Measurements from ENCODE around the gene APOBEC3B. TPM values are rescaled to one million over a fixed set of nuclear protein-coding genes. Genes with fewer than 3 reads are reported as not detected.
"Not testable (repeated sequence)": the region's sequence is repeated elsewhere in the genome, so short reads cannot be mapped to it uniquely, and the experiment has no call there.

The APOBEC3B gene
- total RNA-seq, 1 experiment from 2014 or later: 3.2 TPM

GRCh38 chr22:39028281-39028680 lies 46.1 kb downstream of the APOBEC3B start:
- DNase-seq (ENCODE audit: low spot score): no peak

DNA sequence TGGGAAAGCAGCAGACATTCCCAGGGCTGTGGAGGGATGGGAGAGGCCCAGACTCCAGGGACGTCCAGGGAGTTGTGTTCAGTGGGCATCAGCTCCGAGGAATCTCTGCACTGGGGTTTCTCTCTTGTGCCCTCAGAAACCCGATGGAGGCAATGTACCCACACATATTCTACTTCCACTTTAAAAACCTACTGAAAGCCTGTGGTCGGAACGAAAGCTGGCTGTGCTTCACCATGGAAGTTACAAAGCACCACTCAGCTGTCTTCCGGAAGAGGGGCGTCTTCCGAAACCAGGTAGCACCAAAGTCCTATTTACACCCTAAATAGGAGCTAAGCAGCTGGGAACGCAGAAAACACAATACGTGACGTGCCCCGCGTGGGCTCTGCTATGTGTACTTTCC lies 47.1 kb downstream of the APOBEC3B start:
- no peak for DNase-seq (ENCODE audit: low spot score)

DNA sequence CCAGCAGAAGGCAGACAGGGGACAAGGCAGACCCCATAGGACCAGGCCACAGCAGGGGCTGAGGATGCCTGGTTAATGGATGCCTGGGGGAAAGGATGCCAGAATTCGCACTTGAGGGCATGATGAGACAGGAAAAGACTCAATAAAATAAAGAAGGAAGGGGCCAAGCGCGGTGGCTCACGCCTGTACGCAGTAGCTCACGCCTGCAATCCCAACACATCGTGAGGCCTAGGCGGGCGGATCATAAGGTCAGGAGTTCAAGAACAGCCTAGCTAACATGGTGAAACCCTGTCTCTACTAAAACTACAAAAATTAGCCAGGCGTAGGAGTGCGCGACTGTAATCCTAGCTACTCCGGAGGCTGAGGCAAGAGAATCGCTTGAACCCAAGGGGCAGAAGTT lies 48.6 kb downstream of the APOBEC3B start:
- DNase-seq (ENCODE audit: low spot score): no peak

DNA sequence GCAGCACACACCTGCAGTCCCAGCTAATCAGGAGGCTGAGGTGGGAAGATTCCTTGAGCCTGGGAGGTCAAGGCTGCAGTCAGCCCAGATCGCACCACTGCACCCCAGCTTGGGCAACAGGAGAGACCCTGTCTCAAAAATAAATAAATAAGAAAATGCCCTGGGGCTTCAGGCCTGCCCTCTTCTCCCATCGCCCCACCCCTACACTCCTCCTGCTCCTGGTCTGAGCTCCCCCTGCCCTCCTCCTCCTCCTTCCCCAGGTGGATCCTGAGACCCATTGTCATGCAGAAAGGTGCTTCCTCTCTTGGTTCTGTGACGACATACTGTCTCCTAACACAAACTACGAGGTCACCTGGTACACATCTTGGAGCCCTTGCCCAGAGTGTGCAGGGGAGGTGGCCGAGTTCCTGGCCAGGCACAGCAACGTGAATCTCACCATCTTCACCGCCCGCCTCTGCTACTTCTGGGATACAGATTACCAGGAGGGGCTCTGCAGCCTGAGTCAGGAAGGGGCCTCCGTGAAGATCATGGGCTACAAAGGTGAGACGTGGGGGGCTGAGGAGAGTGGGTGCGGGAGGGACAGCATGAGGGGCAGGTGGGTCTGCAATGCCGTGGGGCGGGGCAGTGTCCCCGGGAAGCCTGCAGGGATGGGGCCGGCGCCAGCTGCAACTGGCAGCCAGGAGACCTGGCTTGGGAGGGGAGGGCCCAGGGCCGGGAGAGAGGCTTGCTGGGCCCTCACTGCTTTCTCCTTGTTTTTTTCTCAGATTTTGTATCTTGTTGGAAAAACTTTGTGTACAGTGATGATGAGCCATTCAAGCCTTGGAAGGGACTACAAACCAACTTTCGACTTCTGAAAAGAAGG lies 49.5 kb downstream of the APOBEC3B start:
- DNase-seq (ENCODE audit: low spot score): not testable (repeated sequence)

DNA sequence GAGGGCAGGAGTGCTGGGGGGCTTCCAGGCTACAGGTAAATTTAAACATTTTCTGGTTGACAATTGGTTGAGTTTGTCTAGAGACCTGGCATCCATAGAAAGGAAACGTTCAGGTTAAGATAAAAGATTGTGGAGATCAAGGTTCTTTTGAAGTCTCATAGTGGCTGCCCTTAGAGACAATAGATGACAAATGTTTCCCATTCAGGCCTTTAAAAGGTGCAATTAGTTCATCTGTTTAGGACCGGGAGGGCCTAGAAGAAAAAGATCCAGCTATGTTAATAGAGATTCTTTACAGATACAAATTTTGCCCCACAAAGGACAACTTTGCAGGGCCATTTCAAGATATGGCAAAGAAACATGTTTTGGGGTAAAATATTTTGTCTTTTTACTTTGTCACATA lies 54.9 kb downstream of the APOBEC3B start:
- not testable (repeated sequence) for DNase-seq (ENCODE audit: low spot score)

DNA sequence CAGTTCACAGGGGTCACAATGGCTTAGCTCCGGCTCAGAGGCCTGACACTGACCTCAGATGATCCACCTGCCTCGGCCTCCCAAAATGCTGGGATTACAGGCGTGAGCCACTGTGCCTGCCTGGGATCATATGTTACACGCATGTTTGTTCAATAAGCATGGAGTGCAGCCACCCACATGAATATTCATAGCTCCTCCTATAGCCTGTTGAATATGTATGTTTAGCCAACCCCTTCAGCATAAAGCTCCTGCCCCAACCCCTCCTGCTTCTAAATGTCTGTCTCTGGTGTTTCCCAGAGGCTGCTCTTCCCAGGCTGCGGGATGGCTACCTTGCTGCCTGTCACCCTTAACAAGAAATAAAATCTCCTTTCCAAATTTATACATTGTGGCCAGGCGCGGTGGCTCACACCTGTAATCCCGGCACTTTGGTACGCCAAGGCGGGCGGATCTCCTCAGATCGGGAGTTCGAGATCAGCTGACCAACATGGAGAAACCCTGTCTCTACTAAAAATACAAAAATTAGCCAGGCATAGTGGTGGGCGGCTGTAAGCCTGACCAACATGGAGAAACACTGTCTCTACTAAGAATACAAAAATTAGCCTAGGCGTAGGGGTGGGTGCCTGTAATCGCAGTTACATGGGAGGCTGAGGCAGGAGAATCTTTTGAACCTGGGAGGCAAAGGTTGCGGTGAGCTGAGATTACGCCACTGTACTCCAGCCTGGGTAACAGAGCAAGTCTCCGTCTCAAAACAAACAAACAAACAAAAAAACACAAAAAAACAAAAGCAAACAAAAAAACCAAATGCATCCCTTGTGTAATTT lies 57.4 kb downstream of the APOBEC3B start:
- DNase-seq (ENCODE audit: low spot score): no peak

- not testable (repeated sequence) for DNase-seq (ENCODE audit: low spot score)
Measured at GRCh38 chr22:39040155-39040537, 58.0 kb downstream of the APOBEC3B start.

GRCh38 chr22:39040538-39041296 lies 58.6 kb downstream of the APOBEC3B start, which contains the start of gene APOBEC3F:
APOBEC3F (plus strand) TSS chr22:39040864; CDS start chr22:39040961, 97 bp downstream.
- not testable (repeated sequence) for DNase-seq (ENCODE audit: low spot score)

GRCh38 chr22:39041908-39042307 lies 59.8 kb downstream of the APOBEC3B start:
- no peak for DNase-seq (ENCODE audit: low spot score)

Other genes with a start within 250 kb of the APOBEC3B start
- gene SUN2, start 226.3 kb upstream of the APOBEC3B start, total RNA-seq (2014; rRNA removed; shearing (Covaris generic)): 101 and 110 TPM in 2 replicates
- gene DNAL4, start 188.2 kb upstream of the APOBEC3B start, total RNA-seq (2014; rRNA removed; shearing (Covaris generic)): 11.3 and 14.4 TPM in 2 replicates
- gene NPTXR, start 138.3 kb upstream of the APOBEC3B start, total RNA-seq (2014; rRNA removed; shearing (Covaris generic)): 0.03 and 0.70 TPM in 2 replicates
- 10.8 and 12.3 TPM in 2 replicates for gene CBX6, start 110.1 kb upstream of the APOBEC3B start, total RNA-seq (2014; rRNA removed; shearing (Covaris generic))
- gene APOBEC3A, start 24.7 kb upstream of the APOBEC3B start, total RNA-seq (2014; rRNA removed; shearing (Covaris generic)): not detected in 2 replicates
- 0.05 and 0.18 TPM in 2 replicates for gene APOBEC3C, start 31.9 kb downstream of the APOBEC3B start, total RNA-seq (2014; rRNA removed; shearing (Covaris generic))
- gene APOBEC3D, start 38.8 kb downstream of the APOBEC3B start, total RNA-seq (2014; rRNA removed; shearing (Covaris generic)): not detected in 2 replicates
- 0.25 TPM in 1 of 2 replicates, not detected in the other for gene APOBEC3F, start 58.5 kb downstream of the APOBEC3B start, total RNA-seq (2014; rRNA removed; shearing (Covaris generic))
- 0.97 TPM in 1 of 2 replicates, not detected in the other for gene APOBEC3G, start 94.9 kb downstream of the APOBEC3B start, total RNA-seq (2014; rRNA removed; shearing (Covaris generic))
- gene APOBEC3H, start 114.9 kb downstream of the APOBEC3B start, total RNA-seq (2014; rRNA removed; shearing (Covaris generic)): not detected in 2 replicates
- 7.3 and 8.6 TPM in 2 replicates for gene CBX7, start 170.3 kb downstream of the APOBEC3B start, total RNA-seq (2014; rRNA removed; shearing (Covaris generic))

Data from HT-29 (cell line).